22Rv1 (cell line): ENCODE data around the gene CD34.

Experiments used
- H3K27ac ChIP-seq: fragments of 450-650 bp; 2 replicates; pipeline ENCODE4 v1.5.1; 2017
- CTCF ChIP-seq: fragments of 450-650 bp; IDR thresholded peaks from 2 replicates; pipeline ENCODE4 v1.5.1; 2017; ENCODE audit warnings: mild to moderate bottlenecking
- ZFX ChIP-seq: fragments of 450-650 bp; IDR thresholded peaks from 2 replicates; pipeline ENCODE4 v1.6.1; 2017; ENCODE audit warnings: antibody characterized with exemption, borderline replicate concordance

Gene CD34

GRCh38 chr1:207890136-207890738 is 20.7 kb downstream of the CD34 start:
- no peak overlapping the region for H3K27ac ChIP-seq
- TF ChIP-seq ZFX (no peak), CTCF (no peak)

GRCh38 chr1:207888652-207889051 is 22.3 kb downstream of the CD34 start:
- H3K27ac ChIP-seq, result no peak overlapping the region
- no peak for TF ChIP-seq ZFX
- no peak for TF ChIP-seq CTCF

GRCh38 chr1:207887542-207888201 is 23.3 kb downstream of the CD34 start:
- TF ChIP-seq CTCF, result no peak
- no peak for TF ChIP-seq ZFX
- H3K27ac ChIP-seq, result no peak overlapping the region

- no peak for TF ChIP-seq ZFX
- no peak for TF ChIP-seq CTCF
- H3K27ac ChIP-seq, result no peak overlapping the region
Measured at GRCh38 chr1:207886227-207886626, 24.7 kb downstream of the CD34 start.

- H3K27ac ChIP-seq, result no peak overlapping the region
- TF ChIP-seq ZFX (no peak), CTCF (peak; percentile 99)
Measured at GRCh38 chr1:207885129-207886032, 25.5 kb downstream of the CD34 start.

- TF ChIP-seq CTCF (no peak), ZFX (no peak)
- H3K27ac ChIP-seq, result no peak overlapping the region
Measured at GRCh38 chr1:207884266-207885029, 26.5 kb downstream of the CD34 start.
